ENCODE measurements around the gene ITGB5. TPM values are rescaled to one million over a fixed set of nuclear protein-coding genes. Genes with fewer than 3 reads are reported as not detected.

ITGB5 gene
- total and polyA plus RNA-seq, 2 experiments from 2014 or later = 33.9 to 383 TPM

DNA sequence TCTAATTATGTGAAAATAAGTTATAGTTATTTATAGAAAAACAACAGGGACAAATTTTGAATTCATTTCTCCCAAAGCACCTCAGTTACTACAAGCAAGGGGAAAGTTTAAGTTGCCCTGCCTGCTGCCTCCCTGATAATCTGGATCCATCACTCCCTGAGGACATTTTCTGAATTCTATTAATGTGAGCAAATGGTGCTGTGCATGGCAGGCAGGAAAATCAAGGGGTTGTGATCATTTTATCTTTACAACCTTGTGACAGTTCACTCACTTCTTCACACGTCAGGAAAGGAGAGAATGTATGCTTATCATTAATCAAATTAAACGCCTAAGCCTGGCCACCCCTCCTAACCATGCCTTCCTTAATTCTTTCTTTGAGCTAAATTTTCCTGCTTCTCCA is 39.3 kb downstream of the ITGB5 start:
- Histone ChIP-seq H3K27me3 (replicated peaks; ENCODE audit: insufficient read depth) (no peaks in the 10 kb centered on the region), H3K4me3 (no peak overlapping the region), H3K4me2 (ENCODE audit: unreplicated experiment) (no peak overlapping the region), H3F3A (ENCODE audit: insufficient read depth) (peaks cover 58% of the 10 kb centered on the region), H3K9me2 (ENCODE audit: insufficient read depth) (no peaks in the 10 kb centered on the region), H3K9me3 (ENCODE audit: low read depth) (no peaks in the 10 kb centered on the region), H3K79me2 (ENCODE audit: insufficient read depth) (peaks cover 61% of the 10 kb centered on the region), H3K9ac (no peak overlapping the region), H4K20me1 (ENCODE audit: insufficient read depth) (no peaks in the 10 kb centered on the region), H3K4me1 (ENCODE audit: insufficient read depth) (peaks cover 73% of the 10 kb centered on the region), H2AFZ (no peak overlapping the region), H3K27ac (no peak overlapping the region), H3K36me3 (ENCODE audit: low read depth) (no peaks in the 10 kb centered on the region)
- WGBS, 2 experiments (ENCODE audit: low coverage in 1 of 2, low lambda C conversion rate in 2 of 2, missing lambda C conversion rate in 2 of 2) = 74 to 80% methylated on average over 2 of the region's 2 CpGs
- in situ Hi-C loops (cut with MboI) = no loop called here
- DNase-seq = no peak
- TF ChIP-seq EZH2phosphoT487 (IDR thresholded peaks at IDR 0.05; ENCODE audit: insufficient read depth, low read depth) (no peak), EZH2 (IDR thresholded peaks at IDR 0.05; ENCODE audit: insufficient read depth, poor library complexity, severe bottlenecking) (no peak)

DNA sequence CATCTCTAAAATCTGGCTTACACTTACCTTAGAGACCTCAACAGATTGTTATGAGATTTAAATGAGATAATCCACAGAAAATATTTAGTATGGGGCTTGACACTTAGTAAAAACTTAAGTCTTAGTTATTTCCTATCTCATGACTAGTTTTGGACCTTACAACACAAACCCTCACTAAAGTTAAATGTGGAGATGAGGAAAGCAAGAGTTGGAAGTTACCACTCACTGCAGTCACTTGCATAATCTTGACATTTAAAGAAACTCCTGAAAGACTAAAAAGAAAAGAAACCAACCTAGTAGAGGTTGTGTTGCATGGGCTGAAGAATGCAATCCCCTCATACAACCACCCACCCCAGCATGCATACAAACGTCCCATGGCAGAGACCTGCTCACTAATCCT is 40.1 kb downstream of the ITGB5 start:
- in situ Hi-C loops (cut with MboI) = no loop called here
- Histone ChIP-seq H2AFZ (no peak overlapping the region), H3K4me2 (ENCODE audit: unreplicated experiment) (no peak overlapping the region), H3K27me3 (replicated peaks; ENCODE audit: insufficient read depth) (no peaks in the 10 kb centered on the region), H3K4me1 (ENCODE audit: insufficient read depth) (peaks cover 73% of the 10 kb centered on the region), H3K79me2 (ENCODE audit: insufficient read depth) (peaks cover 62% of the 10 kb centered on the region), H3K9me2 (ENCODE audit: insufficient read depth) (no peaks in the 10 kb centered on the region), H3F3A (ENCODE audit: insufficient read depth) (peaks cover 58% of the 10 kb centered on the region), H3K9me3 (ENCODE audit: low read depth) (no peaks in the 10 kb centered on the region), H3K36me3 (ENCODE audit: low read depth) (no peaks in the 10 kb centered on the region), H4K20me1 (ENCODE audit: insufficient read depth) (no peaks in the 10 kb centered on the region), H3K27ac (peak overlapping the region; percentile 95), H3K4me3 (no peak overlapping the region), H3K9ac (no peak overlapping the region)
- TF ChIP-seq EZH2phosphoT487 (IDR thresholded peaks at IDR 0.05; ENCODE audit: insufficient read depth, low read depth) = no peak
- no peak for TF ChIP-seq EZH2 (IDR thresholded peaks at IDR 0.05; ENCODE audit: insufficient read depth, poor library complexity, severe bottlenecking)
- 52 to 55% methylated on average over 1 of the region's 1 CpG for WGBS, 2 experiments (ENCODE audit: low coverage in 1 of 2, low lambda C conversion rate in 2 of 2, missing lambda C conversion rate in 2 of 2)
- DNase-seq = peak; percentile 34

DNA sequence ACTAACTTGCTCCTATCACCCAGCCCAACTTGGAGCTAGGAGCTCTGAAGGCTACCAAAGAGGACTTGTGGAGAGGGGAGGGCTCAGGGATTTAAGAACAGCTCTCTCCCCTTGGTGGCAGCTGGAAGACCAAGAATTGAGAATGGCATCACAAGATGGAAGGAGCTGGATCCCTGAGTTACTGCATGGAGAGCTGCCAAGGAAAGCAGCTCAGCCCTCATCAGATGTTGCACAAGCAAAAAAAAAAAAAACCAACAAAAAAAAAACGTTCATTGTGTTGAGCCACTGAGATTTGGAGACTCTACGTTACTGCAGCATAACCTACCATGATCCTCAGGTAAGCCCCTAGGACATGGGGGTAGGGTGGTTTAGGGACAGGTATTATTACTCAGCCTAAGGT is 41.0 kb downstream of the ITGB5 start:
- Histone ChIP-seq H3F3A (ENCODE audit: insufficient read depth) (peaks cover 58% of the 10 kb centered on the region), H2AFZ (no peak overlapping the region), H3K9me3 (ENCODE audit: low read depth) (no peaks in the 10 kb centered on the region), H3K27ac (peak overlapping the region; percentile 95), H3K9me2 (ENCODE audit: insufficient read depth) (no peaks in the 10 kb centered on the region), H3K4me1 (ENCODE audit: insufficient read depth) (peaks cover 65% of the 10 kb centered on the region), H3K79me2 (ENCODE audit: insufficient read depth) (peaks cover 62% of the 10 kb centered on the region), H3K27me3 (replicated peaks; ENCODE audit: insufficient read depth) (no peaks in the 10 kb centered on the region), H3K4me2 (ENCODE audit: unreplicated experiment) (peak overlapping the region; percentile 74), H3K9ac (peak overlapping the region; percentile 78), H4K20me1 (ENCODE audit: insufficient read depth) (no peaks in the 10 kb centered on the region), H3K4me3 (no peak overlapping the region), H3K36me3 (ENCODE audit: low read depth) (peaks cover 6% of the 10 kb centered on the region; the same call in 1 of the 2 replicates)
- in situ Hi-C loops (cut with MboI) = no loop called here
- peak; percentile 85 for DNase-seq
- 27 to 32% methylated on average over 2 of the region's 2 CpGs for whole genome bisulfite sequencing, 2 experiments (ENCODE audit: low coverage in 1 of 2, low lambda C conversion rate in 2 of 2, missing lambda C conversion rate in 2 of 2)
- no peak for TF ChIP-seq EZH2 (IDR thresholded peaks at IDR 0.05; ENCODE audit: insufficient read depth, poor library complexity, severe bottlenecking)

DNA sequence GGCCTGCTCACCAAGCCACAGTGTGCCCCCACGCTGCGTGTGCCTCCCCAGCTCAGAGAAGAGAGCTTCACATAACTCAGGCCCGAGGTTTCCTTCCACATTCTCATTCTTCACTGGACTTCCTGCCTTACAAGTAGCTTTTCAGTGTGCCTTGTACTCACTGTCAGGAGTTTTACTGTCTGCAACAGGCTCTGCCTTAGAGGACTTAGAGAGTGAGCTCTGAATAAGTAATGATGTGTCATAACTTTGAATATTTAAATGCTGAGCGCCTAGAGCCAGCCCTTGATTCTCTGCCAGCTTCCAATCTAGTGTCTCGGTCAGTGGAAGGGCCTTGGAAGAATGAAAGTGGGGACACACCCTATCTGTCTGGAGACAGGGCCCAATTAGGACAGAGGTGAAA is 41.8 kb downstream of the ITGB5 start:
- H2AFZ ChIP-seq = peak overlapping the region; percentile 29; the same call in 1 of the 2 replicates
- H3K36me3 ChIP-seq (ENCODE audit: low read depth) = peaks cover 12% of the 10 kb centered on the region; the same call in 1 of the 2 replicates
- WGBS, 2 experiments (ENCODE audit: low coverage in 1 of 2, low lambda C conversion rate in 2 of 2, missing lambda C conversion rate in 2 of 2) = 2 to 3% methylated on average over 5 of the region's 5 CpGs
- peaks cover 58% of the 10 kb centered on the region for H3K4me1 ChIP-seq (ENCODE audit: insufficient read depth)
- DNase-seq = peak; percentile 96
- no peaks in the 10 kb centered on the region for H3K9me3 ChIP-seq (ENCODE audit: low read depth)
- peaks cover 58% of the 10 kb centered on the region for H3F3A ChIP-seq (ENCODE audit: insufficient read depth)
- TF ChIP-seq EZH2phosphoT487 (IDR thresholded peaks at IDR 0.05; ENCODE audit: insufficient read depth, low read depth) (no peak), EZH2 (IDR thresholded peaks at IDR 0.05; ENCODE audit: insufficient read depth, poor library complexity, severe bottlenecking) (no peak)
- H3K4me2 ChIP-seq (ENCODE audit: unreplicated experiment) = peak overlapping the region; percentile 74
- peak overlapping the region; percentile 29 for H3K4me3 ChIP-seq
- no peaks in the 10 kb centered on the region for H3K9me2 ChIP-seq (ENCODE audit: insufficient read depth)
- peak overlapping the region; percentile 95 for H3K27ac ChIP-seq
- peak overlapping the region; percentile 78 for H3K9ac ChIP-seq
- H4K20me1 ChIP-seq (ENCODE audit: insufficient read depth) = no peaks in the 10 kb centered on the region
- H3K27me3 ChIP-seq (replicated peaks; ENCODE audit: insufficient read depth) = no peaks in the 10 kb centered on the region
- H3K79me2 ChIP-seq (ENCODE audit: insufficient read depth) = peaks cover 63% of the 10 kb centered on the region
- in situ Hi-C loops (cut with MboI) = no loop called here
